CD14-positive monocyte (primary cell): ENCODE data around the gene APC2. TPM values are rescaled to one million over a fixed set of nuclear protein-coding genes. Genes with fewer than 3 reads are reported as not detected.

Source experiments
- DNase-seq, 3 donors: peaks; one replicate each; pipeline ENCODE4 v3.0.0-alpha.2; 2011 to 2022
- H2AFZ ChIP-seq: 2 replicates; pipeline ENCODE4 v1.6.0; 2012; ENCODE audit warnings: mild to moderate bottlenecking, low read depth, low read length, inconsistent platforms; ENCODE audit not compliant: insufficient read depth, poor library complexity, severe bottlenecking
- H3K27ac ChIP-seq, 2 donors: 1 replicate in 1 of 2; 2 replicates in 1 of 2; pipeline ENCODE4 v1.5.1; 2012 to 2013; ENCODE audit warnings: low read length in 2 of 2, control low read depth in 1 of 2, inconsistent platforms in 1 of 2, low read depth in 1 of 2, mild to moderate bottlenecking in 1 of 2
- H3K27me3 ChIP-seq, 2 donors: one replicate each; pipeline versions ENCODE4 v1.6.0 to v1.6.1; 2011 to 2013; ENCODE audit warnings: low read length in 2 of 2; ENCODE audit not compliant: control insufficient read depth in 2 of 2, insufficient read depth in 2 of 2
- H3K36me3 ChIP-seq, 2 donors: replicated peaks in 1 of 2; 1 replicate in 1 of 2; 2 replicates in 1 of 2; pipeline versions ENCODE4 v1.5.1 to v1.6.1; 2012 to 2013; ENCODE audit warnings: low read length in 2 of 2, control low read depth in 1 of 2, inconsistent platforms in 1 of 2, mild to moderate bottlenecking in 1 of 2; ENCODE audit not compliant: insufficient read depth in 2 of 2, control insufficient read depth in 1 of 2
- H3K4me1 ChIP-seq, 2 donors: 1 replicate in 1 of 2; 2 replicates in 1 of 2; pipeline versions ENCODE4 v1.5.1 to v1.6.1; 2012 to 2013; ENCODE audit warnings: low read length in 2 of 2, control low read depth in 1 of 2, inconsistent platforms in 1 of 2, mild to moderate bottlenecking in 1 of 2, moderate library complexity in 1 of 2; ENCODE audit not compliant: insufficient read depth in 2 of 2, control insufficient read depth in 1 of 2
- H3K4me2 ChIP-seq: replicated peaks from 2 replicates; pipeline ENCODE3; 2012; ENCODE audit warnings: low read length, moderate library complexity, mild to moderate bottlenecking; ENCODE audit not compliant: poor library complexity, severe bottlenecking; ENCODE audit errors: extremely low read depth
- H3K4me3 ChIP-seq, 3 experiments: fragments of 200-600 bp in 1 of 3; sonication (generic) in 1 of 3; replicated peaks in 1 of 3; 1 replicate in 2 of 3; 2 replicates in 1 of 3; pipeline ENCODE4 v1.5.1; 2011 to 2013; ENCODE audit warnings: low read length in 3 of 3, mild to moderate bottlenecking in 3 of 3, control low read depth in 2 of 3, low read depth in 2 of 3, inconsistent platforms in 1 of 3, moderate library complexity in 1 of 3
- H3K79me2 ChIP-seq: 2 replicates; pipeline ENCODE4 v1.6.0; 2012; ENCODE audit warnings: mild to moderate bottlenecking, control low read depth, inconsistent platforms, low read length, moderate library complexity; ENCODE audit not compliant: insufficient read depth
- H3K9ac ChIP-seq: 2 replicates; pipeline ENCODE4 v1.6.0; 2017; ENCODE audit warnings: low read length, mild to moderate bottlenecking; ENCODE audit not compliant: insufficient read depth, poor library complexity, severe bottlenecking
- H3K9me3 ChIP-seq, 2 donors: replicated peaks in 1 of 2; 1 replicate in 1 of 2; 2 replicates in 1 of 2; pipeline versions ENCODE4 v1.5.1 to v1.6.1; 2012 to 2013; ENCODE audit warnings: low read length in 2 of 2, control low read depth in 1 of 2; ENCODE audit not compliant: control insufficient read depth in 1 of 2, insufficient read depth in 1 of 2
- H4K20me1 ChIP-seq: 2 replicates; pipeline ENCODE4 v1.6.0; 2012; ENCODE audit warnings: mild to moderate bottlenecking, low read length, control low read depth, moderate library complexity; ENCODE audit not compliant: insufficient read depth
- H3K27ac Mint-ChIP-seq, 7 donors: one replicate each; pipeline ENCODE4 v1.8.0; 2020; ENCODE audit warnings: mild to moderate bottlenecking in 7 of 7, mixed read lengths in 7 of 7, moderate library complexity in 6 of 7, inconsistent platforms in 2 of 7
- H3K27me3 Mint-ChIP-seq, 3 donors: one replicate each; pipeline ENCODE4 v1.8.0; 2021 to 2022; ENCODE audit warnings: low read depth in 3 of 3, mild to moderate bottlenecking in 3 of 3, mixed read lengths in 3 of 3, moderate library complexity in 3 of 3, inconsistent platforms in 1 of 3
- H3K36me3 Mint-ChIP-seq, 2 donors: one replicate each; pipeline ENCODE4 v1.8.0; 2020; ENCODE audit warnings: mixed read lengths in 2 of 2, inconsistent platforms in 1 of 2, mild to moderate bottlenecking in 1 of 2
- H3K4me1 Mint-ChIP-seq: one replicate; pipeline ENCODE4 v1.8.0; 2020; ENCODE audit warnings: mild to moderate bottlenecking, mixed read lengths
- H3K4me3 Mint-ChIP-seq, 2 donors: one replicate each; pipeline ENCODE4 v1.8.0; 2020; ENCODE audit warnings: mild to moderate bottlenecking in 2 of 2, mixed read lengths in 2 of 2, moderate library complexity in 1 of 2
- H3K9me3 Mint-ChIP-seq, 7 donors: one replicate each; pipeline ENCODE4 v1.8.0; 2020 to 2022; ENCODE audit warnings: mixed read lengths in 7 of 7, mild to moderate bottlenecking in 6 of 7, moderate library complexity in 6 of 7, inconsistent platforms in 2 of 7
- WGBS: methylation state at CpG from one replicate; pipeline ENCODE4 v1.1.5; 2013; ENCODE audit warnings: missing lambda C conversion rate; ENCODE audit not compliant: insufficient coverage; 5-methylcytosine and 5-hydroxymethylcytosine counted together
- intact Hi-C, 2 donors: fragments of 100-400 bp; cut with micrococcal nuclease; formaldehyde crosslinking; loops; one replicate each; pipeline versions ENCODE4 v1.15.0 to v1.15.1; 2023
- polyA plus RNA-seq, 3 donors: library from polyadenylated mRNA; depleted of rRNA in 1 of 3; unstranded in 2 of 3; stranded (reverse) in 1 of 3; fragments of 300-500 nt in 2 of 3; fragments of >200 nt in 1 of 3; fragmentation: Illumina TruSeq in 2 of 3; gene quantifications; 1 replicate in 2 of 3; 2 replicates in 1 of 3; pipeline ENCODE4 v1.2.3, GENCODE V29; 2012 to 2021
- TF ChIP-seq, protein P1 (sequence below): fragments of 200-600 bp; IDR thresholded peaks from one replicate; pipeline ENCODE4 v1.8.0; 2022; ENCODE audit warnings: antibody characterized with exemption, mild to moderate bottlenecking

Gene APC2
- polyA plus RNA-seq, 3 donors, result 0.04 TPM; not detected in 2

- Mint-ChIP-seq H3K4me3 (no peak overlapping the region), H3K27ac (peak overlapping the region in 1 of 7 donors; percentile 66), H3K9me3 (peaks cover 0 to 3% (median 2%) of the 10 kb centered on the region in 7 donors), H3K36me3 (peaks cover 33 to 35% of the 10 kb centered on the region in 2 donors), H3K4me1 (peaks cover 31% of the 10 kb centered on the region), H3K27me3 (peaks cover 14 to 31% (median 14%) of the 10 kb centered on the region in 3 donors)
- H3K79me2 ChIP-seq, result peaks cover 28% of the 10 kb centered on the region
- peaks cover 72% of the 10 kb centered on the region for H4K20me1 ChIP-seq
- H3K36me3 ChIP-seq, result peaks cover 27 to 35% of the 10 kb centered on the region in 2 donors
- H3K27ac ChIP-seq, result no peak overlapping the region
- H3K9me3 ChIP-seq, result no peaks in the 10 kb centered on the region
- no peak overlapping the region for H3K9ac ChIP-seq
- 92% methylated on average over 18 of the region's 25 CpGs for whole genome bisulfite sequencing
- no peak overlapping the region for H3K4me3 ChIP-seq
- DNase-seq, result no peak
- peaks cover 7 to 21% of the 10 kb centered on the region in 2 donors for H3K27me3 ChIP-seq
- H3K4me1 ChIP-seq, result peaks cover 27 to 51% of the 10 kb centered on the region in 2 donors
- intact Hi-C loops, result loop anchor here (5.0 to 10.0 kb wide), 2 partner anchors 35 to 73 kb away; partner anchors contain the start of genes ADAMTSL5 (in 1 of the 2) and C19orf25 (in 1 of the 2)
- H3K4me2 ChIP-seq, result no peak overlapping the region
- TF ChIP-seq, protein P1, sequence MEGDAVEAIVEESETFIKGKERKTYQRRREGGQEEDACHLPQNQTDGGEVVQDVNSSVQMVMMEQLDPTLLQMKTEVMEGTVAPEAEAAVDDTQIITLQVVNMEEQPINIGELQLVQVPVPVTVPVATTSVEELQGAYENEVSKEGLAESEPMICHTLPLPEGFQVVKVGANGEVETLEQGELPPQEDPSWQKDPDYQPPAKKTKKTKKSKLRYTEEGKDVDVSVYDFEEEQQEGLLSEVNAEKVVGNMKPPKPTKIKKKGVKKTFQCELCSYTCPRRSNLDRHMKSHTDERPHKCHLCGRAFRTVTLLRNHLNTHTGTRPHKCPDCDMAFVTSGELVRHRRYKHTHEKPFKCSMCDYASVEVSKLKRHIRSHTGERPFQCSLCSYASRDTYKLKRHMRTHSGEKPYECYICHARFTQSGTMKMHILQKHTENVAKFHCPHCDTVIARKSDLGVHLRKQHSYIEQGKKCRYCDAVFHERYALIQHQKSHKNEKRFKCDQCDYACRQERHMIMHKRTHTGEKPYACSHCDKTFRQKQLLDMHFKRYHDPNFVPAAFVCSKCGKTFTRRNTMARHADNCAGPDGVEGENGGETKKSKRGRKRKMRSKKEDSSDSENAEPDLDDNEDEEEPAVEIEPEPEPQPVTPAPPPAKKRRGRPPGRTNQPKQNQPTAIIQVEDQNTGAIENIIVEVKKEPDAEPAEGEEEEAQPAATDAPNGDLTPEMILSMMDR, result no peak
- H2AFZ ChIP-seq, result no peak overlapping the region
Measured at GRCh38 chr19:1441677-1442438, 8.1 kb upstream of the APC2 start.

- H3K4me2 ChIP-seq, result peak overlapping the region; percentile 87
- H3K4me1 Mint-ChIP-seq, result peaks cover 20% of the 10 kb centered on the region
- peak overlapping the region; percentile 82 for H2AFZ ChIP-seq
- H3K9me3 Mint-ChIP-seq, result peaks cover 0 to 21% (median 11%) of the 10 kb centered on the region in 7 donors
- peak overlapping the region; percentile 1 to 74 (median 37) for H3K4me3 ChIP-seq
- WGBS, result 4% methylated on average over 67 of the region's 70 CpGs
- no peak overlapping the region for H3K27ac ChIP-seq
- TF ChIP-seq, protein P1, result peak; percentile 96
- no peak overlapping the region for H3K27ac Mint-ChIP-seq
- peaks cover 0 to 18% of the 10 kb centered on the region in 2 donors for H3K9me3 ChIP-seq
- peaks cover 14 to 32% of the 10 kb centered on the region in 2 donors for H3K4me1 ChIP-seq
- peaks cover 24 to 27% of the 10 kb centered on the region in 2 donors for H3K36me3 Mint-ChIP-seq
- peaks cover 18 to 25% of the 10 kb centered on the region in 2 donors for H3K36me3 ChIP-seq
- peaks cover 40 to 65% (median 44%) of the 10 kb centered on the region in 3 donors for H3K27me3 Mint-ChIP-seq
- peak; percentile 39 to 61 (median 59) for DNase-seq
- intact Hi-C loops, result loop anchor here in 1 of 2 donors (10.0 kb wide), 1 partner anchor 69 kb away; the partner anchor contains the start of gene ADAMTSL5
- peaks cover 33 to 53% of the 10 kb centered on the region in 2 donors for H3K27me3 ChIP-seq
- peak overlapping the region; percentile 57 for H3K9ac ChIP-seq
- H3K79me2 ChIP-seq, result peaks cover 7% of the 10 kb centered on the region
- H4K20me1 ChIP-seq, result peaks cover 68% of the 10 kb centered on the region
- peak overlapping the region; percentile 69 to 87 for H3K4me3 Mint-ChIP-seq
Measured at GRCh38 chr19:1445185-1445931, 4.6 kb upstream of the APC2 start.
